Parathyroid adenoma (tissue), 2 donors: ENCODE data around the gene TMEM86A.

Experiments used
- H2AFZ ChIP-seq: fragments of 300-600 bp; sonication (generic); one replicate; pipeline ENCODE4 v1.7.0; 2017; ENCODE audit warnings: antibody characterized with exemption, mild to moderate bottlenecking
- H3K27ac ChIP-seq: fragments of 300-600 bp; sonication (generic); one replicate; pipeline ENCODE4 v1.7.0; 2017
- H3K27me3 ChIP-seq: fragments of 300-600 bp; sonication (generic); one replicate; pipeline ENCODE4 v1.7.0; 2017; ENCODE audit warnings: low read length; ENCODE audit not compliant: control insufficient read depth, insufficient read depth
- H3K36me3 ChIP-seq: fragments of 300-600 bp; sonication (generic); one replicate; pipeline ENCODE4 v1.7.0; 2017; ENCODE audit warnings: low read length; ENCODE audit not compliant: control insufficient read depth, insufficient read depth
- H3K4me1 ChIP-seq: fragments of 300-600 bp; sonication (generic); one replicate; pipeline ENCODE4 v1.7.0; 2017; ENCODE audit warnings: control low read depth
- H3K4me2 ChIP-seq: fragments of 300-600 bp; sonication (generic); one replicate; pipeline ENCODE4 v1.7.0; 2017; ENCODE audit warnings: low read length
- H3K4me3 ChIP-seq: fragments of 300-600 bp; sonication (generic); one replicate; pipeline ENCODE4 v1.7.0; 2017; ENCODE audit warnings: low read depth, low read length
- H3K79me2 ChIP-seq: fragments of 300-600 bp; sonication (generic); one replicate; pipeline ENCODE4 v1.7.0; 2017; ENCODE audit warnings: control low read depth
- H3K9ac ChIP-seq: fragments of 300-600 bp; sonication (generic); one replicate; pipeline ENCODE4 v1.7.0; 2017; ENCODE audit warnings: mild to moderate bottlenecking
- H3K9me3 ChIP-seq: fragments of 300-600 bp; sonication (generic); one replicate; pipeline ENCODE4 v1.7.0; 2017; ENCODE audit warnings: low read length; ENCODE audit not compliant: control insufficient read depth
- CTCF ChIP-seq: fragments of 300-600 bp; sonication (generic); IDR thresholded peaks from one replicate; pipeline ENCODE4 v1.7.0; 2017; ENCODE audit warnings: antibody characterized with exemption, mild to moderate bottlenecking
- donor health status: primary hyperparathyroidism.

The TMEM86A gene

DNA sequence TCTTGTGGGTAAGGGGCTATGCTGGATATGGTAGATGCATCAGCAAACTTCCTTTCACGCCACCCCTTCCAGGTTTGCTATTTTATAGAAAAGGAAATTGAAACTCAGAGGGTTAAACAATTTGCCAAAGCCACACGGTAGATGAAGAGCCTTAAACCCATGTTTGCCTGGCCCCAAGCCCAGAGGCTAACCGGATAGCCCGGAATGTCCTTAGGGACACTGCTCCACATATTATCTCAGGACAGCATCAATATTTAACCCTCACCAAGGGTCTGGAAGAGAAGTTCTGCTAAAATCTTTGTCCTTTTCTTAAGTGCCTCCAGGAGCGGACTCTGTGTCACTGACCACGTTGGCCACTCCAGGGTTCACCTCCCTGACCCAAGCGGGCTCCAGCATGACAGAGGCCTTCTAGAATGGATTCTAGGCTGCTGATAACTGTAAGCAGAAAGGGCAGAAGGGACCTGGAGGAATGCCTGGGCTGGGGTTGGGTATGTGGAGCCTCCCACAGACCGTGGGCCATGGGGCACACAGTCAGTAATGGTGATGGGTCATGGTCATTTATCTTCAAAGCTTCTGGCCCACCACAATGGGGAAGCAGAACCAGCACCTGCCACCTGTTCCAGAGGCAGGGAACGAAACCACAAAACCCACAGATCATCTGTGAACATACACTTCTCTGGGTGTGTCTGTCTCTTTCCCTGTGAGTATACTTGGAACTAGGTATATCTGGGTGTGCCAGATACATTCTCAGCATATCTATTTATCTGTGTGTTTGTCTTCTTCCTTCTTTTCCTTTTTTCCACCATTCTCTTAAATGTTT, 5.4 kb upstream of the TMEM86A start:
- H3K79me2 ChIP-seq = no peaks in the 10 kb centered on the region

GRCh38 chr11:18696638-18697225, 1.8 kb upstream of the TMEM86A start:
- Histone ChIP-seq H3K4me3 (no peak overlapping the region), H3K9ac (no peak overlapping the region), H3K27ac (no peak overlapping the region), H3K36me3 (no peaks in the 10 kb centered on the region), H3K79me2 (no peaks in the 10 kb centered on the region), H3K4me2 (no peak overlapping the region), H3K9me3 (no peaks in the 10 kb centered on the region), H3K27me3 (no peaks in the 10 kb centered on the region), H2AFZ (no peak overlapping the region), H3K4me1 (peaks cover 4% of the 10 kb centered on the region)
- TF ChIP-seq CTCF = no peak

More for the DNA sequence above, 5.4 kb upstream of the TMEM86A start:
- Histone ChIP-seq H3K9ac (no peak overlapping the region), H3K4me1 (no peaks in the 10 kb centered on the region), H3K36me3 (no peaks in the 10 kb centered on the region), H3K4me3 (no peak overlapping the region), H3K27ac (no peak overlapping the region), H2AFZ (no peak overlapping the region), H3K9me3 (no peaks in the 10 kb centered on the region), H3K27me3 (no peaks in the 10 kb centered on the region), H3K4me2 (no peak overlapping the region)
- no peak for TF ChIP-seq CTCF

DNA sequence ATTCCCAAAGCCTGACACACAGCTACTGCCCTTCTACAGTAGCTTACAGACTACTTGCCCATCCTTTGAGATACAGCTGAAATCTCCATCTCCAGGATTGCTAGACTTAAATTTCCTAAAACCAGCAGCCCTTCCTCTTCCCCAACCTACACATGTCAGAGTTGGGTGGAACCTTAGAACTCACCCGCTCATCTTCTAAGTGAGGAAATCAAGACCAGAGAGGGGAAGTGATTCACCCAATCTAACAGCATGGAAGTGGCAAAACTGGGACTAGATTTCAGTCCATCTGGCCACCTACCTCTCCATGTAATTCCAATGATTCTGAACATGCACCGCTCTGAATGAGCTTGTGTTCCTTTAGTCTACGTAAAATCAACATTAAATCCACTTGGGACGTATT, 1.0 kb upstream of the TMEM86A start:
- Histone ChIP-seq H3K4me2 (no peak overlapping the region), H2AFZ (peak overlapping the region; percentile 76), H3K9me3 (no peaks in the 10 kb centered on the region), H3K4me3 (no peak overlapping the region), H3K36me3 (no peaks in the 10 kb centered on the region), H3K79me2 (no peaks in the 10 kb centered on the region), H3K9ac (no peak overlapping the region), H3K27me3 (no peaks in the 10 kb centered on the region), H3K4me1 (peaks cover 4% of the 10 kb centered on the region), H3K27ac (no peak overlapping the region)
- TF ChIP-seq CTCF = no peak

GRCh38 chr11:18699269-18699596, 654 bp downstream of the TMEM86A start:
- Histone ChIP-seq H3K4me3 (peak overlapping the region; percentile 57), H2AFZ (peak overlapping the region; percentile 67), H3K79me2 (no peaks in the 10 kb centered on the region), H3K4me1 (peaks cover 4% of the 10 kb centered on the region), H3K27me3 (no peaks in the 10 kb centered on the region), H3K9ac (no peak overlapping the region), H3K27ac (no peak overlapping the region), H3K9me3 (no peaks in the 10 kb centered on the region), H3K4me2 (peak overlapping the region; percentile 53), H3K36me3 (no peaks in the 10 kb centered on the region)
- TF ChIP-seq CTCF = no peak
